ENCODE data around the gene CACNA1E.

GRCh38 chr1:181482001-181482430, 1.3 kb upstream of the CACNA1E start:
- TF ChIP-seq CTCF (CRISPR knock-in tag; IDR thresholded peaks at IDR 0.05): no peak
- TF ChIP-seq SAFB2 (CRISPR knock-in tag; IDR thresholded peaks at IDR 0.05; ENCODE audit: borderline replicate concordance, low read depth): no peak
- TF ChIP-seq CREB1 (IDR thresholded peaks at IDR 0.05): no peak
- no peak for TF ChIP-seq CREB1 (CRISPR knock-in tag; IDR thresholded peaks at IDR 0.05)
- TF ChIP-seq U2AF1 (optimal IDR thresholded peaks at IDR 0.05; ENCODE audit: low read depth, low read length): no peak
- TF ChIP-seq NR2F1 (CRISPR knock-in tag; IDR thresholded peaks at IDR 0.05): no peak
- no peak for TF ChIP-seq MYC (CRISPR knock-in tag; IDR thresholded peaks at IDR 0.05; ENCODE audit: borderline replicate concordance)
- TF ChIP-seq ATF2 (CRISPR knock-in tag; IDR thresholded peaks at IDR 0.05): no peak
- no peak for TF ChIP-seq DR1 (CRISPR knock-in tag; IDR thresholded peaks at IDR 0.05)
- no peak for TF ChIP-seq ZFP36 (IDR thresholded peaks at IDR 0.05; ENCODE audit: borderline replicate concordance, low read depth, low read length, partially characterized antibody)
- TF ChIP-seq TAF1 (CRISPR knock-in tag; IDR thresholded peaks at IDR 0.05): no peak
- no peak for TF ChIP-seq MBD4 (IDR thresholded peaks at IDR 0.05; ENCODE audit: borderline replicate concordance, low read length)

All from HepG2 (cell line).